Measurements from ENCODE around the gene NUP50. TPM values are rescaled to one million over a fixed set of nuclear protein-coding genes. Genes with fewer than 3 reads are reported as not detected.

Gene NUP50
- total and polyA plus RNA-seq, 2 donors (not counting 1 experiment from before 2014, with no cell fraction given), result 17.4 to 29.2 TPM

DNA sequence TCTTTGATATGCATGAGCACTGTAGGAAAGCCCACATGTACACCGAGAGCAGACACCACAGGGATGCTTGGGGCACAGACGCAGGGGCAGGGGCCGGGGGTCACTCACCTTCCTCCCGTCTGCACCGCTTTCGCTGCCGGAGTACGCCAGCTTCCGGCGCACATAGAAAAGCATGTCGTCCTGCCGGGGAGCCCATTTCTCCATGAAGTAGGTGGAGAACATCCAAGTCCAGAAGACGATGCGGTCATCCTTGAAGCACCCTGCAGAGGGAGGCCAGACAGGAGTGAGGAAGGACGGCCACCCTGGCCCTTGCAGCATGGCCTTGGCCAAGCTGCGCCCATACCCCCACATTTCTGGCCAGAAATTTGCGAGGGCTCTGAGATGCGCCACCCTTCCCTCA is 48.1 kb downstream of the NUP50 start:
- H2AFZ ChIP-seq (ENCODE audit: low read length), result no peak overlapping the region
- H3K27ac ChIP-seq (ENCODE audit: insufficient read depth, low read length), result peak overlapping the region; percentile 71
- H3K4me3 ChIP-seq (replicated peaks in 1 of 4; ENCODE audit: control extremely low read depth in 1 of 4, insufficient read depth in 1 of 4, low read depth in 3 of 4, low read length in 4 of 4), result peak overlapping the region; percentile 2 to 57 (median 14)
- peaks cover 2% of the 10 kb centered on the region for H3K36me3 ChIP-seq (ENCODE audit: control insufficient read depth, insufficient read depth, low read length)
- H3K27me3 ChIP-seq (ENCODE audit: control insufficient read depth, insufficient read depth, low read length), result no peaks in the 10 kb centered on the region
- no peaks in the 10 kb centered on the region for H3K79me2 ChIP-seq (ENCODE audit: control insufficient read depth, insufficient read depth, low read length)
- TF ChIP-seq, protein P1, sequence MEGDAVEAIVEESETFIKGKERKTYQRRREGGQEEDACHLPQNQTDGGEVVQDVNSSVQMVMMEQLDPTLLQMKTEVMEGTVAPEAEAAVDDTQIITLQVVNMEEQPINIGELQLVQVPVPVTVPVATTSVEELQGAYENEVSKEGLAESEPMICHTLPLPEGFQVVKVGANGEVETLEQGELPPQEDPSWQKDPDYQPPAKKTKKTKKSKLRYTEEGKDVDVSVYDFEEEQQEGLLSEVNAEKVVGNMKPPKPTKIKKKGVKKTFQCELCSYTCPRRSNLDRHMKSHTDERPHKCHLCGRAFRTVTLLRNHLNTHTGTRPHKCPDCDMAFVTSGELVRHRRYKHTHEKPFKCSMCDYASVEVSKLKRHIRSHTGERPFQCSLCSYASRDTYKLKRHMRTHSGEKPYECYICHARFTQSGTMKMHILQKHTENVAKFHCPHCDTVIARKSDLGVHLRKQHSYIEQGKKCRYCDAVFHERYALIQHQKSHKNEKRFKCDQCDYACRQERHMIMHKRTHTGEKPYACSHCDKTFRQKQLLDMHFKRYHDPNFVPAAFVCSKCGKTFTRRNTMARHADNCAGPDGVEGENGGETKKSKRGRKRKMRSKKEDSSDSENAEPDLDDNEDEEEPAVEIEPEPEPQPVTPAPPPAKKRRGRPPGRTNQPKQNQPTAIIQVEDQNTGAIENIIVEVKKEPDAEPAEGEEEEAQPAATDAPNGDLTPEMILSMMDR (conservative IDR thresholded peaks at IDR 0.05 in 1 of 2, IDR thresholded peaks at IDR 0.05 in 1 of 2; ENCODE audit: low read depth in 1 of 2, low read length in 2 of 2), result no peak
- TF ChIP-seq EZH2 (IDR thresholded peaks at IDR 0.05; ENCODE audit: low read length, missing control alignments), result no peak
- no peaks in the 10 kb centered on the region for H3K9me3 ChIP-seq (ENCODE audit: control insufficient read depth, insufficient read depth, low read depth, low read length)
- H4K20me1 ChIP-seq (ENCODE audit: control insufficient read depth, extremely low read depth, insufficient read depth, low read length), result peaks cover 2% of the 10 kb centered on the region
- peak overlapping the region; percentile 79 for H3K4me2 ChIP-seq (ENCODE audit: extremely low read depth, insufficient read depth, low read length)
- no peak for DNase-seq (ENCODE audit: low read depth in 2 of 2)
- H3K4me1 ChIP-seq (ENCODE audit: control insufficient read depth, extremely low read depth, insufficient read depth, low read length), result peaks cover 30% of the 10 kb centered on the region
- H3K9ac ChIP-seq (ENCODE audit: insufficient read depth, low read length), result peak overlapping the region; percentile 37

DNA sequence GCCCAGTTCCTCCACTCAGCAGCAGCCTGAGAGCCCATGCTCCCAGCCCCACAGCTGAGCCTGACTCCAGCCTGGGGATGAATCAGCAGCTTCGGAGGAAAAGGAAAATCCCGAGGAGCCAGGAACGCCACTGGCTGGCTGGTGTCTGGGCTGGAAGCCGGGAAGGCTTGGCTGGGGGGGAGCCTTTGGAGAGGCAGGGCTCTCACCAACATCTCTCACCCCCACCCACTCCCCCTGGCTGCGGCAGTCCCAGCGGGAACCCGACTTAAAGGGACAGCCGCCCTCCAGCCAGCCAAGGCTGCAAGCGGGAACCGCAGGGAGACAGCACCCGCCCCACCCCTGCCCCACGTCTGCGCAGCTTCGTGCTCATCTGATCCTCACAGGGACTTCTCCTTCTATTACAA is 48.6 kb downstream of the NUP50 start:
- no peak for TF ChIP-seq EZH2 (IDR thresholded peaks at IDR 0.05; ENCODE audit: low read length, missing control alignments)
- TF ChIP-seq, protein P1 (conservative IDR thresholded peaks at IDR 0.05 in 1 of 2, IDR thresholded peaks at IDR 0.05 in 1 of 2; ENCODE audit: low read depth in 1 of 2, low read length in 2 of 2), result peak in 1 of 2 donors; percentile 22
- Histone ChIP-seq H3K27me3 (ENCODE audit: control insufficient read depth, insufficient read depth, low read length) (no peaks in the 10 kb centered on the region), H3K9me3 (ENCODE audit: control insufficient read depth, insufficient read depth, low read depth, low read length) (no peaks in the 10 kb centered on the region), H2AFZ (ENCODE audit: low read length) (no peak overlapping the region), H3K9ac (ENCODE audit: insufficient read depth, low read length) (peak overlapping the region; percentile 37), H3K27ac (ENCODE audit: insufficient read depth, low read length) (peak overlapping the region; percentile 71), H4K20me1 (ENCODE audit: control insufficient read depth, extremely low read depth, insufficient read depth, low read length) (peaks cover 3% of the 10 kb centered on the region), H3K4me1 (ENCODE audit: control insufficient read depth, extremely low read depth, insufficient read depth, low read length) (peaks cover 31% of the 10 kb centered on the region), H3K79me2 (ENCODE audit: control insufficient read depth, insufficient read depth, low read length) (no peaks in the 10 kb centered on the region), H3K4me2 (ENCODE audit: extremely low read depth, insufficient read depth, low read length) (peak overlapping the region; percentile 79), H3K4me3 (replicated peaks in 1 of 4; ENCODE audit: control extremely low read depth in 1 of 4, insufficient read depth in 1 of 4, low read depth in 3 of 4, low read length in 4 of 4) (peak overlapping the region; percentile 27 to 57 (median 35)), H3K36me3 (ENCODE audit: control insufficient read depth, insufficient read depth, low read length) (peaks cover 2% of the 10 kb centered on the region)
- DNase-seq (ENCODE audit: low read depth in 2 of 2), result peak; percentile 90 to 95

DNA sequence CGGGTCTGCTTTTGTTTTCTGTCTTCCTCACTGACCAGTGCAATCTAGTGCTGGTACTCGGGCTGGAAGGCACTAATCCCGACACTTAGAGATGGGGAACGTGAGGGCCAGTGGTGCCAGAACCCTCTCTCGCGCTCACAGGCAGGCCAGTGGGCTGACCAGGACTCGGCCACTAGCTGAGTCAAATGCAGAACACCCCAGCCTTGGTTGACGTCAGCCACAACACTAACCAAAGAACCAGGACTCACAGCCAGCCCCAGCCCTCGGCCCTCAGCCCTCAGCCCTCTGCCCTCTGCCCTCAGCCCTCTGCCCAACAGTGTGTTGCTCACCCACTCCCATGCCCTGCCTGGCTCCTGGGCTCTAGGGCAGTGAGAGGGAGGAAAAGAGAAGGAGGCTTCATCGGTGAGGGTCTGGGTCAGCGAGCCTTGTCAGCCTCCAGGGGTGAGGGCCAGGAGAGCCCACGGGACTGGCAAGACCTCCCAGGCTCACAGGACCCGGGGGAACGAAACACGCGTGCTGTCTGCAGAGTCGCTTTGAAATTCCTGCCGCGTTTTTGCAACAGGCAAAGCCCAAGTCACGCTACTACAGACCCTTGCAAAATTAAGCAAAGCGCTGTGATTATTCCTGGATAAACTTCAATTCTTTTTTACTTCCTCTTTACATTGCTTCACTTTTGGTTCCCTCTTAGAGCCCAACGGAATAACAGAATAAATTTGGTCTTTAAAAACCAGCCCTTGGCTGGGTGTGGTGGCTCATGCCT is 49.4 kb downstream of the NUP50 start:
- peak; percentile 66 to 76 for DNase-seq (ENCODE audit: low read depth in 2 of 2)
- Histone ChIP-seq H3K27ac (ENCODE audit: insufficient read depth, low read length) (peak overlapping the region; percentile 71), H3K4me1 (ENCODE audit: control insufficient read depth, extremely low read depth, insufficient read depth, low read length) (peaks cover 31% of the 10 kb centered on the region), H3K79me2 (ENCODE audit: control insufficient read depth, insufficient read depth, low read length) (no peaks in the 10 kb centered on the region), H2AFZ (ENCODE audit: low read length) (peak overlapping the region; percentile 31), H3K4me3 (replicated peaks in 1 of 4; ENCODE audit: control extremely low read depth in 1 of 4, insufficient read depth in 1 of 4, low read depth in 3 of 4, low read length in 4 of 4) (peak overlapping the region; percentile 27 to 57 (median 35)), H3K4me2 (ENCODE audit: extremely low read depth, insufficient read depth, low read length) (peak overlapping the region; percentile 79), H4K20me1 (ENCODE audit: control insufficient read depth, extremely low read depth, insufficient read depth, low read length) (peaks cover 4% of the 10 kb centered on the region), H3K27me3 (ENCODE audit: control insufficient read depth, insufficient read depth, low read length) (no peaks in the 10 kb centered on the region), H3K9me3 (ENCODE audit: control insufficient read depth, insufficient read depth, low read depth, low read length) (no peaks in the 10 kb centered on the region), H3K9ac (ENCODE audit: insufficient read depth, low read length) (peak overlapping the region; percentile 41), H3K36me3 (ENCODE audit: control insufficient read depth, insufficient read depth, low read length) (no peaks in the 10 kb centered on the region)
- TF ChIP-seq EZH2 (IDR thresholded peaks at IDR 0.05; ENCODE audit: low read length, missing control alignments), result no peak
- TF ChIP-seq, protein P1 (conservative IDR thresholded peaks at IDR 0.05 in 1 of 2, IDR thresholded peaks at IDR 0.05 in 1 of 2; ENCODE audit: low read depth in 1 of 2, low read length in 2 of 2), result no peak

Data from fibroblast of lung (primary cell).